ENCODE measurements around the gene ENPP1. TPM values are rescaled to one million over a fixed set of nuclear protein-coding genes. Genes with fewer than 3 reads are reported as not detected.
A peak's percentile ranks its signal among the peaks of the same experiment; 100 is the strongest.

ENPP1 gene
- total RNA-seq, 1 donor = 16.3 TPM

DNA sequence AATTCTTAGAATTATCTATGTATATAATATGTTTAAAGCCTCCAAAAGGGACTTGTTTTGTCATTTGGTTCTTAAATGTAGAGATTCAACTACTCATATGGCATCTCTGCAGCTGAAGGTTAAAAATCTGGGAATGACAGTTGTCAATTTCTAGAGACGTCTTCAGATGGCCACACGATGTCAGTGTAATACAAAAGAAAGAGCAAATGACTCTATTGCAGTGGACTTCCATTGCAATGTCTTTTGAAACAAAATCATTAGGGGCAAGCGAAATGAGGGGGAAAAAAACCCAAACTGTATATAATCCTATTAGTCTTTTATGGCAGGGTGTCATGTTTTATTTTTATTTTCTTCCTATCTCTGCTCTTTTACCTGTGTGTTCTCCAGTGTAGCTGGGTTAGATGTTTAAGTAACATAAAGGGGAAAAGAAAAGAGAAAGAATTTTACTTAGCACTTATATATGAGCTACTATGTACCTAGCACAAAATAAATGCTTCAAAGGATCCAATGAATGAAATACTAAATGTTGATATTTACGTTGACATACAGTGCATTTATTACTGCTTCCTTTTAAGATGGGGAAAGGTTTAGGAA is 117.2 kb downstream of the ENPP1 start:
- Histone ChIP-seq H3K4me1 (ENCODE audit: insufficient read depth, low read length) (no peaks in the 10 kb centered on the region), H3K36me3 (ENCODE audit: insufficient read depth, low read length) (no peaks in the 10 kb centered on the region), H3K27me3 (ENCODE audit: insufficient read depth, low read length) (no peaks in the 10 kb centered on the region), H4K20me1 (ENCODE audit: insufficient read depth, low read length) (no peaks in the 10 kb centered on the region), H3K4me2 (ENCODE audit: insufficient read depth, low read length) (peak overlapping the region; percentile 17), H3K79me2 (ENCODE audit: insufficient read depth, low read length) (no peaks in the 10 kb centered on the region), H3K27ac (ENCODE audit: low read depth, low read length) (no peak overlapping the region), H3K9me3 (ENCODE audit: low read depth, low read length) (peaks cover 5% of the 10 kb centered on the region), H2AFZ (ENCODE audit: low read length) (peak overlapping the region; percentile 23), H3K4me3 (ENCODE audit: insufficient read depth, low read length) (no peak overlapping the region)
- no peak for DNase-seq (ENCODE audit: insufficient read length, low spot score, missing footprints)
- TF ChIP-seq, protein P1, sequence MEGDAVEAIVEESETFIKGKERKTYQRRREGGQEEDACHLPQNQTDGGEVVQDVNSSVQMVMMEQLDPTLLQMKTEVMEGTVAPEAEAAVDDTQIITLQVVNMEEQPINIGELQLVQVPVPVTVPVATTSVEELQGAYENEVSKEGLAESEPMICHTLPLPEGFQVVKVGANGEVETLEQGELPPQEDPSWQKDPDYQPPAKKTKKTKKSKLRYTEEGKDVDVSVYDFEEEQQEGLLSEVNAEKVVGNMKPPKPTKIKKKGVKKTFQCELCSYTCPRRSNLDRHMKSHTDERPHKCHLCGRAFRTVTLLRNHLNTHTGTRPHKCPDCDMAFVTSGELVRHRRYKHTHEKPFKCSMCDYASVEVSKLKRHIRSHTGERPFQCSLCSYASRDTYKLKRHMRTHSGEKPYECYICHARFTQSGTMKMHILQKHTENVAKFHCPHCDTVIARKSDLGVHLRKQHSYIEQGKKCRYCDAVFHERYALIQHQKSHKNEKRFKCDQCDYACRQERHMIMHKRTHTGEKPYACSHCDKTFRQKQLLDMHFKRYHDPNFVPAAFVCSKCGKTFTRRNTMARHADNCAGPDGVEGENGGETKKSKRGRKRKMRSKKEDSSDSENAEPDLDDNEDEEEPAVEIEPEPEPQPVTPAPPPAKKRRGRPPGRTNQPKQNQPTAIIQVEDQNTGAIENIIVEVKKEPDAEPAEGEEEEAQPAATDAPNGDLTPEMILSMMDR (IDR thresholded peaks at IDR 0.05; ENCODE audit: extremely low read depth, low read depth, low read length) = peak; percentile 64

DNA sequence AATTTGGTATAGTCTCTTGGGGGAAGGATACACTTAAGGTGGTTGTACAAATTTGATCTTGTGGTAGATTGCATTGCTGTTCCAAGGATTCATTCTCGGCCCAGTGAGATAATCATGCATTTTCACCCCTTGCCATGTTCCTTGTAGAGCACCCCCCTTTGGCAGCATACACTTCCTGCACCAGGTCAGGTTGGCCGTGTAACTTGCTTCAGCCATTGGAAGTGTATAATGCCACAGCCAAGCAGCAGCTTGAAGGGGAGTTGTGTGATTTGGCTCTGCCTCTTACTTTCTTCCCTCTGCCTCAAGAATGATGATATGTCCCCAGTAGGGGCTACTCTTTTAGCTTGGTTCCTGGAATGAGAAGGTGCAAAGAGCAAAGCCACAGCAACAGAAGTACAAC is 121.4 kb downstream of the ENPP1 start:
- H3K4me2 ChIP-seq (ENCODE audit: insufficient read depth, low read length) = no peak overlapping the region
- no peak for DNase-seq (ENCODE audit: insufficient read length, low spot score, missing footprints)
- no peaks in the 10 kb centered on the region for H3K9me3 ChIP-seq (ENCODE audit: low read depth, low read length)
- H3K79me2 ChIP-seq (ENCODE audit: insufficient read depth, low read length) = no peaks in the 10 kb centered on the region
- no peaks in the 10 kb centered on the region for H3K27me3 ChIP-seq (ENCODE audit: insufficient read depth, low read length)
- no peak overlapping the region for H3K4me3 ChIP-seq (ENCODE audit: insufficient read depth, low read length)
- no peaks in the 10 kb centered on the region for H4K20me1 ChIP-seq (ENCODE audit: insufficient read depth, low read length)
- H3K4me1 ChIP-seq (ENCODE audit: insufficient read depth, low read length) = no peaks in the 10 kb centered on the region
- H3K27ac ChIP-seq (ENCODE audit: low read depth, low read length) = no peak overlapping the region
- H3K36me3 ChIP-seq (ENCODE audit: insufficient read depth, low read length) = no peaks in the 10 kb centered on the region
- H2AFZ ChIP-seq (ENCODE audit: low read length) = no peak overlapping the region
- TF ChIP-seq, protein P1 (IDR thresholded peaks at IDR 0.05; ENCODE audit: extremely low read depth, low read depth, low read length) = peak; percentile 19

DNA sequence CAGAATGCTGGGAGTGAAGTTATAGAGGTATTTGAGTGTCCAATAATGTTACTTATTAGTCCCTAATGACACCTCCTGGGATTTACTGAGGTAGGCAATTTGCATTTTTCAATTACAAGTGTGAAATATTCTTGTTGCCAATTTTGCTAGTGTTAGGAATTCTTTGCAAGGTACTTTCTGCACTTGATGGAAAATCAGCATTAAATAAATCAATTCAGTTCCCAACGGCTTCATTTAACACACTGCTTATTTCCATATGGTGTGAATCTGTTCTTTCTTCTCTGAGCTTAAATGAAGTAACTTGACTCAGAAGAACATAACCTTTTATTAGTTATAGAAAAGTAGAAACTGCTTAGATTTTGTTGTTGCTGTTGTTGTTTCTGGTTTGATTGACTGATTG is 122.2 kb downstream of the ENPP1 start:
- Histone ChIP-seq H3K79me2 (ENCODE audit: insufficient read depth, low read length) (no peaks in the 10 kb centered on the region), H3K9me3 (ENCODE audit: low read depth, low read length) (no peaks in the 10 kb centered on the region), H2AFZ (ENCODE audit: low read length) (no peak overlapping the region), H3K4me3 (ENCODE audit: insufficient read depth, low read length) (no peak overlapping the region), H3K4me2 (ENCODE audit: insufficient read depth, low read length) (no peak overlapping the region), H3K36me3 (ENCODE audit: insufficient read depth, low read length) (no peaks in the 10 kb centered on the region), H4K20me1 (ENCODE audit: insufficient read depth, low read length) (no peaks in the 10 kb centered on the region), H3K27me3 (ENCODE audit: insufficient read depth, low read length) (no peaks in the 10 kb centered on the region), H3K4me1 (ENCODE audit: insufficient read depth, low read length) (no peaks in the 10 kb centered on the region), H3K27ac (ENCODE audit: low read depth, low read length) (no peak overlapping the region)
- DNase-seq (ENCODE audit: insufficient read length, low spot score, missing footprints) = no peak
- TF ChIP-seq, protein P1 (IDR thresholded peaks at IDR 0.05; ENCODE audit: extremely low read depth, low read depth, low read length) = no peak

DNA sequence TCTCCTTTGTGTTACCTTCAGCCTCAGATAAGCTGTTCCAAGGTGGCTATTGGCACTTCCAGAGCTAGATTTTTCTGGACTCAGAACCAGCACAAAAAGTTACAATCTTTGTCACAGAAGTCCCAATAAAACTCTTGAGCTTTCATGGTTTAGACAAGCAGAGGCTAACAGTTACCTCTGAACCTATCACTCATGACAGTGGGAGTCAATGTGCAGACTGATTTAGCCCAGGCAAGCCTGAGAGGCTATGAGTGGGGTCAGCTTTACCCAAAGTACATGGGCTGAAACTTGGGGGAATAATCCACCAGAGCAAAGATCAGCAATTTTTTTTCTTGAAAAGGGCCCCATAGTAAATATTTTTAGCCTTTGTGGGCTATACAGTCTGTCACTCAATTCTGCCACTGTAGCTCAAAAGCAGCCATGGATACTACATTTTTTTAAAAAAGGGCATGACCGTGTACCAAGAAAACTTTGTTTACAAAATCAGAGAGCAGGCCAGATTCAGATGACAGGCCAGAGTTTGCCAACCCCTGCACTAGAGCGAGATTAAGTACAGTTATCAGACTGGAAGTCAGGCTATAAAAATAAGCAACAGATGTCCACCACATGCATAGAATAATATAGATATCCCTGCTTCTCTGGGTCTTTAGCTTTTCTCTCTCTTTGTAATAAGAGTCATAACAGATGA is 123.4 kb downstream of the ENPP1 start:
- TF ChIP-seq, protein P1 (IDR thresholded peaks at IDR 0.05; ENCODE audit: extremely low read depth, low read depth, low read length) = no peak
- peak overlapping the region; percentile 40 for H2AFZ ChIP-seq (ENCODE audit: low read length)
- no peaks in the 10 kb centered on the region for H4K20me1 ChIP-seq (ENCODE audit: insufficient read depth, low read length)
- H3K4me1 ChIP-seq (ENCODE audit: insufficient read depth, low read length) = no peaks in the 10 kb centered on the region
- peak; percentile 61 for DNase-seq (ENCODE audit: insufficient read length, low spot score, missing footprints)
- H3K79me2 ChIP-seq (ENCODE audit: insufficient read depth, low read length) = no peaks in the 10 kb centered on the region
- H3K4me2 ChIP-seq (ENCODE audit: insufficient read depth, low read length) = no peak overlapping the region
- no peaks in the 10 kb centered on the region for H3K9me3 ChIP-seq (ENCODE audit: low read depth, low read length)
- H3K4me3 ChIP-seq (ENCODE audit: insufficient read depth, low read length) = no peak overlapping the region
- H3K27me3 ChIP-seq (ENCODE audit: insufficient read depth, low read length) = no peaks in the 10 kb centered on the region
- no peak overlapping the region for H3K27ac ChIP-seq (ENCODE audit: low read depth, low read length)
- H3K36me3 ChIP-seq (ENCODE audit: insufficient read depth, low read length) = no peaks in the 10 kb centered on the region
